AG08395 (cell line): Measurements from ENCODE around the gene CFAP97D1.
"Not testable (repeated sequence)": the region's sequence is repeated elsewhere in the genome, so short reads cannot be mapped to it uniquely, and the experiment has no call there.

Experiments used
- DNase-seq: peaks from one replicate; pipeline ENCODE4 v3.0.0; 2012; ENCODE audit warnings: mixed read lengths, low spot score

Gene CFAP97D1

DNA sequence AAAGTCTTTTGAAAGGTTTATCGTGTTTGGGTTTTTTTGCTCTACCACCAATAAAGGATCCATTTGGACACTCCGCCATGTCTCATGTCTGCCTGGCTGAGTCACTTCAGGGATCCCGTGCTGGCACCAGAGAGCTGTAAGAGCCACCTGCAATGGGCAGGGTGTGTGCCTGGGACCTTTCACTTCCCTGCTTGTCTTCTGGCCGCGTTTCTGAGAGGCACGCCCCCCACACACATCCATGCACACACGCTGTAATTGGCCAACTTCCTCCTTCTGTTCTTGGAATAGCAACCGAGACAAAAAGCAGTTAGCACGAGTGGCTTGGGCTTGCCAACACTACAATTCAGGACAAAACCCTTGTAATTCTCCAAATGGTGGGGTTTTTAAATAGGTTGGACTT is 11.9 kb upstream of the CFAP97D1 start:
- no peak for DNase-seq

GRCh38 chr17:43768943-43769342 is 11.3 kb upstream of the CFAP97D1 start:
- DNase-seq: no peak

DNA sequence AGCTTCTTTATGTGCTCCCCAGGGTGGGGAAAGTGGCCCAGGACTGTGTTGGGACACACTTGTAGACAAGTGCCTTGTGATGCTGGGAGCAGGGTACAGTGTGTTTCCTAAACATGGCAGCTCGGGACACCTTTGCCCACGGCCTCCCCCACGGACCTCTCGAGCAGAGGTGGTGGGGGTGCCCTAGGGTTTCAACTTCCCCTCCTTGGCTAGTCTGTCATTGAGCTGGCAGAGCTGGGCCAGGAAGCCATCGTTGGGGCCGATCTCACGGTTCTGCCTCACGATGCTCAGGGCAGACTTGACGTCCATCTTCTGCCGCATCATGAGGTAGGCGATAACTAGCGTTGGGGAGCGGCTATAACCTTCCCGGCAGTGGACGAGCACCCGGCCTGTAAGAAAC is 10.8 kb upstream of the CFAP97D1 start:
- no peak for DNase-seq

DNA sequence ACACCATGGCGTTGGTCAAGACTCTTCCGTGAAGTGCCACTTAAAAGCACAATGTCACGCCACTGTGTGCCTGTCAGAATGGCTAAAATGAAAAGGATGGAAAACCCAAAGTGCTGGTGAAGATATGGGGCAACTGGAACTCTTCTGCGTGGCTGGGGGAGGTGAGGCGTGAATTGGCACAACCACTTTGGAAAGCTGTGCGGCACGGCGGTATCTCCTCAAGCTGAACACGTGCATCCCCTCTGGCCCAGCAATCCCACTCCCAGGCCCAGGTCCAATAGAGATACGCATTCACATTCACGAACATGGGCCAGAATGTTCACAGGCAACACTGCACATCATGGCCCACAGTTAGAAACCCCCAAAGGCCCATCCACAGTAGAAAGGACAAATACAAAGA is 10.4 kb upstream of the CFAP97D1 start:
- DNase-seq: no peak

GRCh38 chr17:43770957-43771356 is 9.3 kb upstream of the CFAP97D1 start:
- no peak for DNase-seq

- DNase-seq: no peak
Measured at GRCh38 chr17:43771463-43771862, 8.8 kb upstream of the CFAP97D1 start.

- DNase-seq: no peak
Measured at GRCh38 chr17:43772877-43773648, 7.2 kb upstream of the CFAP97D1 start.

DNA sequence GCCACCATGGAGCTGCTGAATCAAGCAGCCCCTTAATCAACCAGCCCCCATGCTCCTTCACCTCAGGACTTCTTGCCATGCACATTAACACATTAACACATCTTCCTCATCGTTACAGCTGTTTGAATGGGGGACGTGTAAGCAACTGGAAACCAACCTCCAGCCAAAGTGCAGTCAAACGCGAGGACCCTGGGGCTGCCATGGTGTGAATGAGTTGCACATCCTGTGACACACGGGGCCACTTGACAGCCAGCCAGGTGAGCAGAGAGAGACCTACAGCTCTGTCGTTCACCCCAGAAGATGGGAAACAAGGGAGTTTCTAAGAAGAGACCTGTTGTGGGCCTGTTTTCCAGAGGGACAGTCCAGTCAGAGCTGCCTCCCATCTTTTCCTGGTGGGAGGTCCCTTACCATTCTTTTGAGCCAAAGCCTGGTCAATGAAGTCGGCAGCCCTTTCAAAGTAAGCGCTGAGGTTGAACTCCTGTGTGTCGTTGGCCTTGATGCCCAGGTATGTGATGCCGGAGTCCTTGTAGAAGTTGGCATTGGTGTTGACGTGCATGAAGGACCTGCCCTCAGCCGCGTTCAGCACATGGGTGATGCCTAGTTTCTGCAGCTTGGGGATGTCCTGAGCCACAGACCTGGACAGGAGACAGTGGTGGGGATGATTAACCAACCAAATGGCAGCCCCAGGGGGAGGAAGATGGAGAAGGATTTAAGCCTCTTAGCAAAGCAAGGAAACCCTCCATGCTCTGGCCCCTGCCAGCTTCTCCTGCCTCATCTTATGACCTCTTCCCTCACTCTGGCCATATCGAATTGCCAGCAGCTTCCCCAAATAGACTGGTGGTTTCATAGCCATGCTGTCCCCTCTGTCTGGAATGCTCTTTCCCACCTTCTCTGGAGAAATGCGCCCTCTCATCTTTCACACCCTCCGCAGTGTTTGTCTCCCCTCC is 5.7 kb upstream of the CFAP97D1 start:
- DNase-seq: no peak

DNA sequence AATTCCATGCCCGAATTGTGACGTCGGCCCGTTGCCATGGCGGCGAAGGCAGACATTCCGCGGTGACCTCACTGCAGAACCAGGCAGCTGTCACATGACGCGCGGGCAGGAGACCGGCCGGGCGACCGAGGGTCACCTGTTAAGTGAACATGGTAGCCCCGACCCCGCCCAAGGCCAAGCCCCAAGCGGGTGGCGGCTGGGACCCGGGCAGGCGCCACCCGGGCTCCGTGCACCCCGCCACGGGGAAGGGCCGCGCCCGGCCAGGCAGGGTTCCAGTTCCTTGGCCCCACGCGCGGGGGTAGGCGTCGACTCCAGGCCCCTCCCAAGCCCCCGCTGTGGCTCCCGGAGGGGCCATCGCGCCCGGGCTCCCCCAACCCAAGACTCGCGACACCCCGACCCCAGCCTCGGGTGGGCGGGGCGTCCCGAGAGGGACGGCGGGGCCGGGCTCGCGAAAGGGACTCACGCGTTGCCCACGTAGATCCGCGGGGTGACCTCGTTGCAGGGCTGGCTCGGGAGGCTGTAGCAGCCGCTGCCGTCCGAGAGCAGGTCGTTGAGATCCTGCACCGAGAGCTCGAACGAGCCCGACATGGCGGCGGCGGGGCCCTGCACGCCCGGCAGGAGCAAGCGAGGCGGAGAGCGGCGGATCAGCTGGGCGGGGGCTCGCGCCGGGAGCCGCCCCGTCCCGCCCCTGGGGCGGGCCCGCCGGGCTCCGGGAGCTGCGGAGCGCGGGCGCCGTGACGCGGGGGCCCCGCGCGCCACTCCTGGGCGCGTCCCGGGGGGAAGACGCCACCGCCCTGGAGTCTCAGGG is 1.7 kb upstream of the CFAP97D1 start, which contains the start of gene DUSP3:
Gene DUSP3 (minus strand): TSS at position 641 of the 808 bp plus-strand sequence. CDS start 53 bp downstream, at position 588.
- DNase-seq: peak; percentile 96

GRCh38 chr17:43779145-43780125 is 800 bp upstream of the CFAP97D1 start:
- no peak for DNase-seq

DNA sequence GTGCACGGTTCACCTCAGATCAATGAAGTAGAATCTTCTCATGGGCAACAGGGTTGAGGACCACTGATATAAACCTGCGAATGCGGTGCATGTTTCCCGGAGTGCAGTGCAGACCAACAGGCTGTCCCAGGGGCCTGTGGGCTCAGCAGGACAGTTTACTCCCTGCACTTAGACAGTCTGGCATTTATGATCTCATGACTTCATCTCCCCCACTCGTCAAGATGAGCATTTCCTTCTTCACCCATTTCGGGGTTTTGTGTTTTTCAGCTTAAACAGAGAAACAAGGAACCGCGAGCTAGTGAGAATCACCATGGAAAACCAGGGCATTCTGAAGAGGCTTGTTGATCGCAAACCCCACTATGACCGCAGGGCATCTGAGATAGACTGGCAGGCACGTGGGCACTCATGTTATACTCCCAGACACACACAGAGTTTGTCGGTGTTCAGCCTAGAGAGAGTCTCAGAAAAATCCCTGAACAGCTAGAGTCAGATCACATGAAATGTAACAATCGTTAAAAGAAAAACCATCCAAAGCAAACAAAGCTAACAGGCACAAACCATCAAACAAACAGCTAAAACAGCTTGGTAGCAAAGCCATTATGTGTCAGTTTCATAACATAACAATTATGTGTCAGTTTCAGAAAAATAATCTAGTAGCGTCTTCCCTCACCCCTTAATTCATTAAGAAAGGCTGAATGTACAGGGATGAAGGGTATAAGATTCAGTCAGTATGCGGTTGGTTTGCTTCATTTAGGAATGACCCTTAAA is 2.9 kb downstream of the CFAP97D1 start:
- DNase-seq: no peak

DNA sequence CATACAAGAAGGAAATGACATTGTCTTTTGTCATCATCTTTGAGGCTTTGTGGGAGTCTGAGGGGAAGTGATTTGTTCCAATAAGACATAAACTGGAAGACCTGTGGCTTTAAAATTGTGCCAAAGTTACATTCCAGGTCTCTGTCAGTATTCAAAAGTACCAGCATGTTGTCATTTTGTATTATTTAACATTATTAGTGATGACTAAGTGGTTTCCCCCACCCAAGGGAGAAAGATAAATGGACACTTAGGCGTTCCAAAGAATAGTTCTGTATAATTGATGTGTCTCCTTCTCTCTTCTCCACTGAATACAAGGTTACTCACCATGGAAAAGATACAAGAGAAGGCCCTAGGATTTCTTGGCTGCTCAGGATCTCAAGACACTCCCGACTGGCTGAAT is 3.8 kb downstream of the CFAP97D1 start:
- DNase-seq: peak; percentile 61

DNA sequence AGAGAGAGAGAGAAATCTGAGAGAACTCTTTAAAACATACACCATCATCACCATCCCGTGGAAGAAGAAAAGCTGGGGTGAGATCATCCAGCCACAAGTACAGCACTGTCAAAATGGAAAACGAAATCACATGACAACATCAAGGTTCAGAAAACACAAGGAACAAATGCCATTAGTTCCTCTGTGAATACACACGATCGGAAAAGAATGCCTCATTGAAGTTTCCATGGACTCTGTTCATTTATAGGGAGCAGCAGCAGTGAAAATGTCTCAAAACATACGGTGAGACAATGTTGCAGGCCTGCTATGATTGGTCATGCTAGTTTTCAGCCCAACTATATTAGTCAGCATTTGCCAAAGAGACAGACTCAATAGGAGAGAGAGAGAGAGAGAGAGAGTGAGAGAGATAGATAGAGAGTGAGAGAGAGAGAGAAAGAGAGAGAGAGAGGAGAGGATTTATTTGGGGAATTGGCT is 4.4 kb downstream of the CFAP97D1 start:
- DNase-seq: peak; percentile 80

- no peak for DNase-seq
Measured at GRCh38 chr17:43787728-43788127, 7.5 kb downstream of the CFAP97D1 start.

GRCh38 chr17:43788540-43788939 is 8.3 kb downstream of the CFAP97D1 start:
- DNase-seq: no peak

DNA sequence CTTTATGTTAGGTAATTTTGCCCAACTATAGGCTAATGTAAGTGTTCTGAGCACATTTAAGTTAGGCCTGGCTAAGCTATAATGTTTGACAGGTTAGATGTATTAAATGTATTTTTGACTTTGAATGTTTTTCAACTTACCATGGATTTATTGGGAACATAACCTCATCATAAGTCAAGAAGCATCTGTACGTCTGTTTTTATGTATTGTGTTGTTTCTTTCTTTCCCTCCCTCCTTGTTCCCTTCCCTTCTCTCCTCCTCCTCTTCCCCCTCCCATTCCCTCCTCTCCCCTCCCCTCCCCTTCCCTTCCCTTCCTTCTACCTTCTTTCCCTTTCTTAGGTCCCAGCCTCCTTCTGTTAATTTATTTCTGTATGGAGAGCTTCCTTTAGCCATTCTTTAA is 9.2 kb downstream of the CFAP97D1 start:
- DNase-seq: no peak

GRCh38 chr17:43790311-43790940 is 10.2 kb downstream of the CFAP97D1 start:
- no peak for DNase-seq

DNA sequence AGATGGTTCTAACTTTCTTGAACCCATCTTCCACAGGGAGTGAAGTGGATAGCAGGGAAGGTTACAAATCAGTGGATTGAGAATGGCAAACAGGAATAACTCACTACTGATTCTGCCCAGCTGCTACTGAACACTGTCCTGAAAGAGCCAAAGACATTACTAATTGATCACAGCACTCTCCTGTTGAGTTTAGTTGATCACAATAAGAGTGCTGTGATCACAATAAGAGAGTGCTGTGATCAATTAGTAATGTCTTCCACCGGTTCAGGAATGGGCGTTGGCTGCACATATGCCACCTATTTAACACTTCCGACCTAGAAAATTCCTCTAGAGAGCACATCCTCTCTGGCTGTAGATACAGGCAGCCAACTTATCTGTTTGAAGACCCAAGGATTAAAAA is 11.4 kb downstream of the CFAP97D1 start:
- peak; percentile 41 for DNase-seq

DNA sequence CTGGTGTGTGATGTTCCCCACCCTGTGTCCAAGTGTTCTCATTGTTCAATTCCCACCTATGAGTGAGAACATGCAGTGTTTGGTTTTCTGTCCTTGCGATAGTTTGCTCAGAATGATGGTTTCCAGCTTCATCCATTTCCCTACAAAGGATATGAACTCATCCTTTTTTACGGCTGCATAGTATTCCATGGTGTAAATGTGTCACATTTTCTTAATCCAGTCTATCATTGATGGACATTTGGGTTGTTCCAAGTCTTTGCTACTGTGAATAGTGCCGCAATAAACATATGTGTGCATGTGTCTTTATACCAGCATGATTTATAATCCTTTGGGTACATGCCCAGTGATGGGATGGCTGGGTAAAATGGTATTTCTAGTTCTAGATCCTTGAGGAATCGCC is 12.4 kb downstream of the CFAP97D1 start:
- not testable (repeated sequence) for DNase-seq
